SK-N-SH treated with all-trans-retinoic acid at 6 μM for 48 hours (cell line): ENCODE data around the gene MED26.

Source experiments
- ATAC-seq: fragments of 200-7000 bp; cut with Tn5 transposase; 3 replicates; pipeline ENCODE4 v1.9.1; 2020; ENCODE audit warnings: mild to moderate bottlenecking, moderate library complexity
- ARNTL ChIP-seq: fragments of 450-650 bp; formaldehyde crosslinking; IDR thresholded peaks from 2 replicates; pipeline ENCODE4 v1.5.0; 2020; ENCODE audit warnings: low read depth, mild to moderate bottlenecking, moderate library complexity, borderline replicate concordance
- BACH2 ChIP-seq: fragments of 250-450 bp; sonication (Bioruptor Pico); IDR thresholded peaks from 2 replicates; pipeline ENCODE4 v1.9.0; 2021; ENCODE audit warnings: mild to moderate bottlenecking, borderline replicate concordance
- ESRRG ChIP-seq: fragments of 250-450 bp; sonication (Bioruptor Pico); IDR thresholded peaks from 2 replicates; pipeline ENCODE4 v1.6.1; 2021; ENCODE audit warnings: mild to moderate bottlenecking
- GLIS3 ChIP-seq: fragments of 250-450 bp; sonication (Bioruptor Pico); IDR thresholded peaks from 2 replicates; pipeline ENCODE4 v1.5.0; 2020; ENCODE audit warnings: mild to moderate bottlenecking, moderate library complexity
- ISL1 ChIP-seq: fragments of 250-450 bp; sonication (Bioruptor Pico); IDR thresholded peaks from 2 replicates; pipeline ENCODE4 v2.1.2; 2022; ENCODE audit warnings: mild to moderate bottlenecking, moderate library complexity
- OSR1 ChIP-seq: fragments of 250-450 bp; sonication (Bioruptor Pico); IDR thresholded peaks from 2 replicates; pipeline ENCODE4 v1.8.0; 2022; ENCODE audit warnings: moderate library complexity, mild to moderate bottlenecking, inconsistent platforms
- PPARA ChIP-seq: fragments of 250-450 bp; sonication (Bioruptor Pico); IDR thresholded peaks from 2 replicates; pipeline ENCODE4 v1.5.0; 2020; ENCODE audit warnings: mild to moderate bottlenecking, borderline replicate concordance
- RARB ChIP-seq: fragments of 250-450 bp; sonication (Bioruptor Pico); IDR thresholded peaks from 2 replicates; pipeline ENCODE4 v1.8.0; 2021; ENCODE audit warnings: mild to moderate bottlenecking, moderate library complexity
- SNAI2 ChIP-seq: fragments of 250-450 bp; sonication (Bioruptor Pico); IDR thresholded peaks from 2 replicates; pipeline ENCODE4 v1.5.0; 2020; ENCODE audit warnings: mild to moderate bottlenecking, moderate library complexity
- TCF4 ChIP-seq: fragments of 250-450 bp; sonication (Bioruptor Pico); IDR thresholded peaks from 2 replicates; pipeline ENCODE4 v1.8.0; 2021; ENCODE audit warnings: mild to moderate bottlenecking, moderate library complexity, borderline replicate concordance
- TOX ChIP-seq: fragments of 250-450 bp; sonication (Bioruptor Pico); IDR thresholded peaks from 2 replicates; pipeline ENCODE4 v1.8.0; 2021; ENCODE audit warnings: mild to moderate bottlenecking, moderate library complexity, borderline replicate concordance
- ZC3H10 ChIP-seq: fragments of 250-450 bp; sonication (Bioruptor Pico); IDR thresholded peaks from 2 replicates; pipeline ENCODE4 v1.5.1; 2021; ENCODE audit warnings: mild to moderate bottlenecking, moderate library complexity
- ZFP3 ChIP-seq: fragments of 250-450 bp; sonication (Bioruptor Pico); IDR thresholded peaks from 2 replicates; pipeline ENCODE4 v1.5.0; 2020; ENCODE audit warnings: mild to moderate bottlenecking, moderate library complexity
- ZFP30 ChIP-seq: fragments of 450-650 bp; formaldehyde crosslinking; IDR thresholded peaks from 2 replicates; pipeline ENCODE4 v1.5.0; 2022; ENCODE audit warnings: mild to moderate bottlenecking, moderate library complexity
- ZNF565 ChIP-seq: fragments of 450-650 bp; formaldehyde crosslinking; conservative IDR thresholded peaks from 2 replicates; pipeline ENCODE4 v1.5.0; 2020; ENCODE audit warnings: low read depth, mild to moderate bottlenecking, moderate library complexity
- ZNF8 ChIP-seq: fragments of 450-650 bp; formaldehyde crosslinking; IDR thresholded peaks from 2 replicates; pipeline ENCODE4 v1.5.0; 2020; ENCODE audit warnings: mild to moderate bottlenecking, moderate library complexity
- TF ChIP-seq, protein P1 (sequence below): fragments of 250-450 bp; sonication (Bioruptor Pico); IDR thresholded peaks from 2 replicates; pipeline ENCODE4 v1.5.1; 2020; ENCODE audit warnings: low read depth, mild to moderate bottlenecking, moderate library complexity
- TF ChIP-seq, protein P2 (sequence below): fragments of 250-450 bp; sonication (Bioruptor Pico); IDR thresholded peaks from 2 replicates; pipeline ENCODE4 v1.5.0; 2020; ENCODE audit warnings: mild to moderate bottlenecking, moderate library complexity
- TF ChIP-seq, protein P3 (sequence below): fragments of 250-450 bp; sonication (Bioruptor Pico); IDR thresholded peaks from 2 replicates; pipeline ENCODE4 v1.8.0; 2021; ENCODE audit warnings: low read depth, mild to moderate bottlenecking, moderate library complexity, borderline replicate concordance
- TF ChIP-seq, protein P4 (sequence below): fragments of 250-450 bp; sonication (Bioruptor Pico); IDR thresholded peaks from 2 replicates; pipeline ENCODE4 v1.8.0; 2020; ENCODE audit warnings: mild to moderate bottlenecking, moderate library complexity, borderline replicate concordance

The MED26 gene

DNA sequence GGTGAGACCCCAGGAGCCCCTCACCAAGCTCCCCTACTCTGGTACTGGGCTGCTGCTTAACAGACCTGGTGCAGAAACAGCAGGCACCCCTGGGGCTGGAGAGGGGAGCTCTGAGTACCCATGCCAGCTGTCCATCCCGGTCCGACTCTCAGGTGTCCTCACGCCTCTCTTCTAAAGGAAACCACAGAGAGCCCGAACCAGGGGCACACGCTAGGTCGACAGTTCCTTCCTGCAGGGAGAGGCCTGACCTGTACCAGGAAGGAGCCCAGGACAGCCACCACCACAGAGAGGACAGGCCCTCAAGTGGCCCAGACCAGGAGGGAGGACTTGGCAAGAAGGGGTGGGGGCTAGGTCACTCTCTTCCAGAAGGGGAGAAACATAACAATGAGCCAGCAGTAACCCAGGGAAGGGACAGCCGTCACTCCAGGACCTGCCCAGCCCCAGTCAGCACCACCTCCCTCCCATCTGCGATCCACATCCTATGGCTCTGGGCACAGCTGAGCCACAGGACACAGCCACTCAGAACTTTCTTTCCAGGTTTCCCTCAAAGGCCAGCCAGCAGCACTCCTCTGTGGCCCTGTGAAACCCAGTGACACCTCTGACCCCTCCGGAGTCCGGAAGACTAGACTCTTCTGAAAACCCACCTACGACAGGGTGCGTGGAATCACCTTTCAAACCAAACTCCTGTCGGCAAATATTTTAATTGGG lies 42.8 kb downstream of the MED26 start:
- TF ChIP-seq GLIS3 (no peak), SNAI2 (no peak), ARNTL (CRISPR knock-in tag) (no peak), ESRRG (CRISPR knock-in tag) (no peak), OSR1 (CRISPR knock-in tag) (no peak), TCF4 (CRISPR knock-in tag) (no peak), PPARA (CRISPR knock-in tag) (no peak), RARB (CRISPR knock-in tag) (no peak), ZFP3 (CRISPR knock-in tag) (no peak), ZFP30 (CRISPR knock-in tag) (no peak), ZNF8 (CRISPR knock-in tag) (no peak)
- TF ChIP-seq, protein P1, sequence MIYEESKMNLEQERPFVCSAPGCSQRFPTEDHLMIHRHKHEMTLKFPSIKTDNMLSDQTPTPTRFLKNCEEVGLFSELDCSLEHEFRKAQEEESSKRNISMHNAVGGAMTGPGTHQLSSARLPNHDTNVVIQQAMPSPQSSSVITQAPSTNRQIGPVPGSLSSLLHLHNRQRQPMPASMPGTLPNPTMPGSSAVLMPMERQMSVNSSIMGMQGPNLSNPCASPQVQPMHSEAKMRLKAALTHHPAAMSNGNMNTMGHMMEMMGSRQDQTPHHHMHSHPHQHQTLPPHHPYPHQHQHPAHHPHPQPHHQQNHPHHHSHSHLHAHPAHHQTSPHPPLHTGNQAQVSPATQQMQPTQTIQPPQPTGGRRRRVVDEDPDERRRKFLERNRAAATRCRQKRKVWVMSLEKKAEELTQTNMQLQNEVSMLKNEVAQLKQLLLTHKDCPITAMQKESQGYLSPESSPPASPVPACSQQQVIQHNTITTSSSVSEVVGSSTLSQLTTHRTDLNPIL (CRISPR knock-in tag) = no peak
- TF ChIP-seq, protein P2, sequence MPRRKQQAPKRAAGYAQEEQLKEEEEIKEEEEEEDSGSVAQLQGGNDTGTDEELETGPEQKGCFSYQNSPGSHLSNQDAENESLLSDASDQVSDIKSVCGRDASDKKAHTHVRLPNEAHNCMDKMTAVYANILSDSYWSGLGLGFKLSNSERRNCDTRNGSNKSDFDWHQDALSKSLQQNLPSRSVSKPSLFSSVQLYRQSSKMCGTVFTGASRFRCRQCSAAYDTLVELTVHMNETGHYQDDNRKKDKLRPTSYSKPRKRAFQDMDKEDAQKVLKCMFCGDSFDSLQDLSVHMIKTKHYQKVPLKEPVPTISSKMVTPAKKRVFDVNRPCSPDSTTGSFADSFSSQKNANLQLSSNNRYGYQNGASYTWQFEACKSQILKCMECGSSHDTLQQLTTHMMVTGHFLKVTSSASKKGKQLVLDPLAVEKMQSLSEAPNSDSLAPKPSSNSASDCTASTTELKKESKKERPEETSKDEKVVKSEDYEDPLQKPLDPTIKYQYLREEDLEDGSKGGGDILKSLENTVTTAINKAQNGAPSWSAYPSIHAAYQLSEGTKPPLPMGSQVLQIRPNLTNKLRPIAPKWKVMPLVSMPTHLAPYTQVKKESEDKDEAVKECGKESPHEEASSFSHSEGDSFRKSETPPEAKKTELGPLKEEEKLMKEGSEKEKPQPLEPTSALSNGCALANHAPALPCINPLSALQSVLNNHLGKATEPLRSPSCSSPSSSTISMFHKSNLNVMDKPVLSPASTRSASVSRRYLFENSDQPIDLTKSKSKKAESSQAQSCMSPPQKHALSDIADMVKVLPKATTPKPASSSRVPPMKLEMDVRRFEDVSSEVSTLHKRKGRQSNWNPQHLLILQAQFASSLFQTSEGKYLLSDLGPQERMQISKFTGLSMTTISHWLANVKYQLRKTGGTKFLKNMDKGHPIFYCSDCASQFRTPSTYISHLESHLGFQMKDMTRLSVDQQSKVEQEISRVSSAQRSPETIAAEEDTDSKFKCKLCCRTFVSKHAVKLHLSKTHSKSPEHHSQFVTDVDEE (CRISPR knock-in tag) = no peak
- TF ChIP-seq, protein P3, sequence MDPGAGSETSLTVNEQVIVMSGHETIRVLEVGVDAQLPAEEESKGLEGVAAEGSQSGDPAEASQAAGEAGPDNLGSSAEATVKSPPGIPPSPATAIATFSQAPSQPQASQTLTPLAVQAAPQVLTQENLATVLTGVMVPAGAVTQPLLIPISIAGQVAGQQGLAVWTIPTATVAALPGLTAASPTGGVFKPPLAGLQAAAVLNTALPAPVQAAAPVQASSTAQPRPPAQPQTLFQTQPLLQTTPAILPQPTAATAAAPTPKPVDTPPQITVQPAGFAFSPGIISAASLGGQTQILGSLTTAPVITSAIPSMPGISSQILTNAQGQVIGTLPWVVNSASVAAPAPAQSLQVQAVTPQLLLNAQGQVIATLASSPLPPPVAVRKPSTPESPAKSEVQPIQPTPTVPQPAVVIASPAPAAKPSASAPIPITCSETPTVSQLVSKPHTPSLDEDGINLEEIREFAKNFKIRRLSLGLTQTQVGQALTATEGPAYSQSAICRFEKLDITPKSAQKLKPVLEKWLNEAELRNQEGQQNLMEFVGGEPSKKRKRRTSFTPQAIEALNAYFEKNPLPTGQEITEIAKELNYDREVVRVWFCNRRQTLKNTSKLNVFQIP (CRISPR knock-in tag) = no peak
- TF ChIP-seq, all 23 proteins: peak for 0
- ATAC-seq = no peak

DNA sequence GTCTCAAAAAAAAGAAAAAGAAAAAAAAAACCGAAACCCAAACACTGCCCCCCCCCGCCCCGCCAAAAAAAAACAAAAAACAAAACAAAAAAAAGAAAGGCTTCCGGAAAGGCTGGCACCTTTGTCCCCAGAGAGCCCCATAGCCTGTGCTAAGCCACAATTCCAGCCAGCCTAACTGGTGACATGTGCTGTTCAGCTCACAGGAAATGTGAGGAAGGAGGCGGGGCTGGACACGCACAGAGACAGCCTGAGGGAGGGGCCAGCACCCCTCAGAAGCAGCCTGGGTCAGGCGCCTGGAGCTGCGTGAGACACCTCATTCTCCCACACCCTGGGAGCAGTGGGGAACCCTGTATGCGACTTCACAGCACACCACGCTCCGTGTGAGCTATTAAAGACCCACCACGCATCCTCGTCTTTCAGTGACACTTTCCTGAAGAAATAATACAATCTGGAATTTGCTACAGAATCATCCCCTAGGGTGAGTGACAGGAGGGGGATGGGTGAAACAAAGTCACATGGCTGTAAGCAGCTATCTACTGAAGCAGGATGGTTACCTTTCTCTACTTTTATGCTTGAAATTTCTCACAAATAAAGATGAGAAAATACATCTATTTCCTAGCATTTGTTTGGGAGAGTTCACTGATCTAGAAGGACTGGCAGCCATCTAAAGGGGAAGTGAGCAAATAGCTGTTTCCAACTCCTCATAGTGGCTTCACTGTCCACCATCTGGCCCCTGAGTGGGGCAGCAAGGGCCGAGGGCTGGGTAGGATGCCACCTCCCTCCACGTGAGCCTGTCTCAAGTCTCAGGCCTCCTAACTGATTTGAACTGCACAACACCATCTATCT lies 43.5 kb downstream of the MED26 start:
- ATAC-seq = peak; percentile 89
- TF ChIP-seq BACH2 (CRISPR knock-in tag) (no peak), ZFP3 (CRISPR knock-in tag) (no peak), TOX (CRISPR knock-in tag) (no peak), ZNF8 (CRISPR knock-in tag) (no peak), RARB (CRISPR knock-in tag) (no peak), ZC3H10 (CRISPR knock-in tag) (no peak), ISL1 (CRISPR knock-in tag) (no peak), ZNF565 (no peak), ZFP30 (CRISPR knock-in tag) (no peak)
- TF ChIP-seq, protein P2 (CRISPR knock-in tag) = no peak
- TF ChIP-seq, protein P4, sequence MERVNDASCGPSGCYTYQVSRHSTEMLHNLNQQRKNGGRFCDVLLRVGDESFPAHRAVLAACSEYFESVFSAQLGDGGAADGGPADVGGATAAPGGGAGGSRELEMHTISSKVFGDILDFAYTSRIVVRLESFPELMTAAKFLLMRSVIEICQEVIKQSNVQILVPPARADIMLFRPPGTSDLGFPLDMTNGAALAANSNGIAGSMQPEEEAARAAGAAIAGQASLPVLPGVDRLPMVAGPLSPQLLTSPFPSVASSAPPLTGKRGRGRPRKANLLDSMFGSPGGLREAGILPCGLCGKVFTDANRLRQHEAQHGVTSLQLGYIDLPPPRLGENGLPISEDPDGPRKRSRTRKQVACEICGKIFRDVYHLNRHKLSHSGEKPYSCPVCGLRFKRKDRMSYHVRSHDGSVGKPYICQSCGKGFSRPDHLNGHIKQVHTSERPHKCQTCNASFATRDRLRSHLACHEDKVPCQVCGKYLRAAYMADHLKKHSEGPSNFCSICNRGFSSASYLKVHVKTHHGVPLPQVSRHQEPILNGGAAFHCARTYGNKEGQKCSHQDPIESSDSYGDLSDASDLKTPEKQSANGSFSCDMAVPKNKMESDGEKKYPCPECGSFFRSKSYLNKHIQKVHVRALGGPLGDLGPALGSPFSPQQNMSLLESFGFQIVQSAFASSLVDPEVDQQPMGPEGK (CRISPR knock-in tag) = no peak
